Mammary epithelial cell (primary cell): ENCODE results near the gene LEMD1.

ENCODE experiments used
- CTCF ChIP-seq, 2 donors: IDR thresholded peaks in 1 of 2; conservative IDR thresholded peaks in 1 of 2; 2 replicates each; pipeline ENCODE4 v1.5.1; 2011 to 2012; ENCODE audit warnings: inconsistent platforms in 2 of 2, low read length in 2 of 2, mild to moderate bottlenecking in 2 of 2, control low read depth in 1 of 2, low read depth in 1 of 2; ENCODE audit not compliant: insufficient read depth in 1 of 2; ENCODE audit errors: extremely low read depth in 1 of 2
- EZH2 ChIP-seq: IDR thresholded peaks from 2 replicates; pipeline ENCODE4 v1.6.1; 2012; ENCODE audit warnings: low read length, inconsistent platforms, borderline replicate concordance

DNA sequence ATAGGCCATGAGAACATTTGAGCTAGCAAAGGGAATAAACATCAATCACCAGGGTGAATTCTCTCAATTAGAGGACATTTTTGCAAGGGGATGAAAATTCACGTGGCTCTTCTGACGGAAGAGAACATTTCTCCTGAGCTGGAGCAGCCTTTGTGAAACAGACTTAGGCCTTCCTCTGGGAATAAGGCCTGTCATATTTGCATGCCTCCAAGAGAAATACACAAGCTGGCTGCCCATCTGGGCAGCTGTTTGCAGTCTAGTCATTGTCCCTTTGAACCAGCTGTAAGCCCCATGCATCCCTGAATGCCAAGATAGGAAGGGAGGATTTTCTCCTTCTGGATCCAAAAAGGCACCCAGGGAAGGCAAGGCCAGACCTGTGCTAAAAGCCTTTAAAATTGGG is 5.5 kb downstream of the LEMD1 start:
- TF ChIP-seq CTCF (conservative IDR thresholded peaks at IDR 0.05 in 1 of 2, IDR thresholded peaks at IDR 0.05 in 1 of 2; ENCODE audit: extremely low read depth in 1 of 2, insufficient read depth in 1 of 2, low read depth in 1 of 2, low read length in 2 of 2) (no peak), EZH2 (no peak)
